ENCODE measurements around the gene CHAMP1.
"Not testable (repeated sequence)": the region's sequence is repeated elsewhere in the genome, so short reads cannot be mapped to it uniquely, and the experiment has no call there.

Gene CHAMP1

DNA sequence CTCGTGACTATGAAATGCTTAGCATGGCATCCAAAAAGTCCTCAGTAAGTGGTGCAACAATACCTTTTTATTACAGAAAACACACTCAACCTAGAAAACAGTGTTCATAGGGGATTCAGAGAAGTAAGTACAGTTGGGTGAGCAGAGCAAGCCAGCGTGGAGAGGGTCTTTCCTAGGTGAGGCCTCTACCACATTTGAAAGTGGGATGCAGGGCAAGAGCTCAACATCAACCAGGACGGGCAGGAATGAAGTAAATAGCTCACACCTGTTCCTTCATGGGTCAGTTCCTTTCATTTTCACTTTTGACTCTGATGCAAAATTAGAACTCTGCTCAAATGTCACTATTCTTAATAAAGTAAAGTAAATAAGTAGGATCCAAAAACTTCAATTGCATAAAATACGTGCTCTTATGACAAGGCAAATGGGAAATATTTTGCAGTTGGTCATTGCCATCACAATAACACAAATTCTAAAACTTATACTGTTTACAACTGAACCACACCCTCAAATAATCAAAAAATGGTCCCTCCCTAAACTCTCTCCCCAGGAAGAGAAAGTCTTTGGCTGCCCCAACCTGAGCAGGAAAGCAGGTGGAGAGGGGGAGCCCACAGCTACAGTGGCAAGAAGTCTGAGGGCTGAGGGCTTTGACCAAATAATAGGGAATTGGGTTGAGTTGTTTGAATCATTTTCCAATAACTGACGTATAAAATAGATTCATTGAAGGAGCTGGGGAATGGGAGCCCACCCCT is 20.2 kb downstream of the CHAMP1 start:
- no peak for DNase-seq (ENCODE audit: low read depth)

GRCh38 chr13:114336457-114336856 is 22.2 kb downstream of the CHAMP1 start:
- DNase-seq (ENCODE audit: low read depth), result not testable (repeated sequence)

DNA sequence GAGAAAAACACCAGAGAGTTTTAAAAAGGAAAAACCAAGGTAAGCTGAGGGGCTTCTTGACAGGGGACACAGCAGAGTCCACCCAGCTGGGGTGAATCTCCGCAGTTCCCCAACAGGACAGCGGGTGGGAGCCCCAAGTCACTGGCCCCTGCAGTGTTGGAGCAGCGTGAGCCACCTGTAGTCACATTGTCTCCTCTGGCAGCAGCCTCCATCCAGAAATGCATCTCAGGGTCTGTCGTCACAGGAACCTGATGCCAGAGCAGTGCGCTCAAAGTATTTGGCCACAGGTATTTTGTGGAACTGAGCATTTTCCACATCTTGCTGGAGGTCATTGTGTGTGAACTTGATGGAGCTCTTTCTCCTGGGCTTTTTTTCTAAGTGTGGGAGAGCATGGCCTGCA is 24.7 kb downstream of the CHAMP1 start:
- DNase-seq (ENCODE audit: low read depth), result no peak

DNA sequence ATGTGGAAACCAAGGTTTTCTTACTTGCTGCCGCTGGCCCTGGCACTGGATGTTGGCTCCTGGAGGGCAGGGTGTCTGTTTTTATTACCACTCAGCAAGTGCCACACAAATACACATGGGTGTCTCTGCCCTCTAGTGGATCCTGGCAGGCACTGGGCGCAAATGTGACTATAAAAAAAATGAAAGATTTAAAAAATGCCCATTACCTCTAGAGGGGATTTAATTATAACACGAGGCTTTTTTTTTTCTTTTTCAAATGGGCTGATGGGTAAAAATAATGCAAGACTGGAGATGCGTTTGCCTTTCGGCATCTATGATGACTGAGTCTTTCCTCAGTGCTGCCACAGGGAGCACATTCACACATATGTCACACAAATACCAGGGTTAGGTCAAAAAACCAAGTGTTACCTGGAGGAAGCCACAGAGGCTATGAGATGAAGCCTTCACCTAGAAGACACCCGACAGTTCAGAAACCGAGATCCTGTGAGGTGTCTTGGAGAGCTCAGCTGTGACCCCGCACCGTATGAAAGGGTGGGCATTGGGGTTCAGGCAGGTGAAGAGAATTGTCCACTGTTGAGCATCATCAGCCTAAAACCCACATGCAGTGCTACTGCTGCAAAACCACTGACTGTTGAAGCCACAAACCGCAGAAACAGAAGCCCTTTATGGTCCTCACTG is 25.7 kb downstream of the CHAMP1 start:
- DNase-seq (ENCODE audit: low read depth), result no peak

GRCh38 chr13:114341003-114341777 is 26.9 kb downstream of the CHAMP1 start:
- no peak for DNase-seq (ENCODE audit: low read depth)

DNA sequence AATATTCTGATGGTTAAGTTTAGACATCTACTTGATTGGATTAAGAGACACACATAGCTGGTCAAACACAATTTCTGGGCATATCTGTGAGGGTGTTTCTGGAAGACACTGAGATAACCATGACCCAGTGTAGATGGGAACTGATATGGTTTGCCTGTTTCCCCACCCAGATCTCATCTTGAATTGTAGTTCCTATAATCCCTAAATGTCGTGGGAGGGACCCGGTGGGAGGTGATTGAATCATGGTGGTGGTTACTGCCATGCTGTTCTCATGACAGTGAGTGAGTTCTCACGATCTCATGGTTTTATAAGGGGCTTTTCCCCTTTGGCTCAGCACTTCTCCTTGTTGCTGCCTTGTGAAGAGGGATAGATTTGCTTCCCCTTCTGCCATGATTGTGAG is 33.0 kb downstream of the CHAMP1 start:
- not testable (repeated sequence) for DNase-seq (ENCODE audit: low read depth)

GRCh38 chr13:114352763-114353162 is 38.5 kb downstream of the CHAMP1 start:
- DNase-seq (ENCODE audit: low read depth), result not testable (repeated sequence)

GRCh38 chr13:114353382-114353781 is 39.1 kb downstream of the CHAMP1 start:
- not testable (repeated sequence) for DNase-seq (ENCODE audit: low read depth)

Data from stimulated activated CD8-positive, alpha-beta memory T cell treated with anti-CD3 and anti-CD28 coated beads, Interleukin-7, amount 100 ng/mL, for 24 hours (primary cell).